A549 (cell line): ENCODE measurements around the gene CYB561D2. TPM values are rescaled to one million over a fixed set of nuclear protein-coding genes. Genes with fewer than 3 reads are reported as not detected.

Experiments
- ATAC-seq, 2 experiments: fragments of 200-7000 bp in 1 of 2; fragments of >200 bp in 1 of 2; cut with Nextera tagmentation in 1 of 2; cut with Tn5 transposase in 1 of 2; 3 replicates each; pipeline versions ENCODE4 v1.8.0 to v1.9.1; 2018 to 2020; ENCODE audit warnings: mild to moderate bottlenecking in 1 of 2, moderate library complexity in 1 of 2
- CTCF ChIA-PET: fragments of 300-600 bp; sonication (Branson Sonifier 250); formaldehyde crosslinking; extraction: SDS; loops from one replicate; lab custom pipeline; 2021; ENCODE audit warnings: antibody characterized with exemption, inconsistent platforms; lab: Yijun Ruan, JAX
- POLR2A ChIA-PET: fragments of 350-600 bp; formaldehyde crosslinking; extraction: SDS; loops from one replicate; lab custom pipeline; 2021; ENCODE audit warnings: antibody characterized with exemption, inconsistent platforms; lab: Yijun Ruan, JAX
- DNase-seq, 2 experiments: peaks; one replicate each; pipeline versions ENCODE4 v3.0.0 to v3.0.0-alpha.2; 2011 to 2016; ENCODE audit warnings: low read depth in 1 of 2, low spot score in 1 of 2
- FAIRE-seq: peaks from 2 replicates; lab custom pipeline; 2011; peaks lifted over from hg19 to GRCh38; lab: Jason Lieb, UNC
- H3K27ac ChIP-seq, 2 experiments: fragments of >200 bp; sonication (Bioruptor Twin); formaldehyde crosslinking; 3 replicates each; pipeline ENCODE4 v1.5.1; 2016 to 2017
- H3K4me1 ChIP-seq: fragments of >200 bp; sonication (Bioruptor Twin); formaldehyde crosslinking; 3 replicates; pipeline ENCODE4 v1.6.1; 2016
- H3K4me2 ChIP-seq: fragments of >200 bp; sonication (Bioruptor Twin); formaldehyde crosslinking; 3 replicates; pipeline ENCODE4 v1.6.1; 2016
- H3K4me3 ChIP-seq: fragments of >200 bp; sonication (Bioruptor Twin); formaldehyde crosslinking; 3 replicates; pipeline ENCODE4 v1.5.1; 2016
- H3K9me3 ChIP-seq: fragments of >200 bp; sonication (Bioruptor Twin); formaldehyde crosslinking; 3 replicates; pipeline ENCODE4 v1.6.1; 2016
- BHLHE40 ChIP-seq: IDR thresholded peaks from 2 replicates; pipeline ENCODE4 v1.6.1; 2012; ENCODE audit warnings: low read depth, low read length, inconsistent platforms
- CBX2 ChIP-seq: fragments of 200-600 bp; sonication (generic); IDR thresholded peaks from 2 replicates; pipeline ENCODE4 v1.6.1; 2016; ENCODE audit warnings: low read depth, mild to moderate bottlenecking, borderline replicate concordance
- CEBPB ChIP-seq, 2 experiments: fragments of >200 bp in 1 of 2; sonication (Bioruptor Twin) in 1 of 2; formaldehyde crosslinking in 1 of 2; IDR thresholded peaks; 2 replicates each; pipeline ENCODE4 v1.6.1; 2012 to 2016
- FOSB ChIP-seq: fragments of 250-450 bp; sonication (Bioruptor Pico); IDR thresholded peaks from 2 replicates; pipeline ENCODE4 v1.5.0; 2020; ENCODE audit warnings: mild to moderate bottlenecking, moderate library complexity
- FOSL2 ChIP-seq, 2 experiments: fragments of 450-650 bp in 1 of 2; fragments of >200 bp in 1 of 2; sonication (Bioruptor Twin) in 1 of 2; formaldehyde crosslinking; IDR thresholded peaks; 2 replicates each; pipeline versions ENCODE4 v1.5.0 to v1.6.1; 2016 to 2020; ENCODE audit warnings: mild to moderate bottlenecking in 1 of 2, moderate library complexity in 1 of 2
- FOXS1 ChIP-seq: fragments of 250-450 bp; sonication (Bioruptor Pico); IDR thresholded peaks from 2 replicates; pipeline ENCODE4 v1.5.0; 2020; ENCODE audit warnings: mild to moderate bottlenecking, moderate library complexity
- HOXA7 ChIP-seq: fragments of 250-450 bp; sonication (Bioruptor Pico); IDR thresholded peaks from 2 replicates; pipeline ENCODE4 v1.5.0; 2020; ENCODE audit warnings: mild to moderate bottlenecking, moderate library complexity
- NPAS2 ChIP-seq: fragments of 250-450 bp; sonication (Bioruptor Pico); IDR thresholded peaks from 2 replicates; pipeline ENCODE4 v1.8.0; 2022; ENCODE audit warnings: mild to moderate bottlenecking, moderate library complexity, borderline replicate concordance
- PBX3 ChIP-seq: IDR thresholded peaks from 2 replicates; pipeline ENCODE4 v1.6.1; 2012
- PHF8 ChIP-seq: fragments of 200-600 bp; sonication (generic); IDR thresholded peaks from 2 replicates; pipeline ENCODE4 v1.6.1; 2016; ENCODE audit warnings: low read depth, mild to moderate bottlenecking, antibody characterized with exemption, moderate library complexity, borderline replicate concordance
- RCOR1 ChIP-seq: fragments of 150-350 bp; IDR thresholded peaks from 2 replicates; pipeline ENCODE4 v1.6.1; 2014; ENCODE audit warnings: antibody characterized with exemption, low read length, low read depth
- REST ChIP-seq: fragments of 200-600 bp; sonication (generic); IDR thresholded peaks from 2 replicates; pipeline ENCODE4 v1.6.1; 2016; ENCODE audit warnings: antibody characterized with exemption, mild to moderate bottlenecking, moderate library complexity
- SMC3 ChIP-seq: fragments of >200 bp; sonication (Bioruptor Twin); formaldehyde crosslinking; IDR thresholded peaks from 3 replicates; pipeline ENCODE4 v1.6.1; 2018; ENCODE audit warnings: inconsistent platforms
- TFCP2L1 ChIP-seq: fragments of 250-450 bp; sonication (Bioruptor Pico); IDR thresholded peaks from 2 replicates; pipeline ENCODE4 v1.5.0; 2021; ENCODE audit warnings: mild to moderate bottlenecking
- USF2 ChIP-seq: fragments of 450-650 bp; IDR thresholded peaks from 2 replicates; pipeline ENCODE4 v1.6.1; 2014; ENCODE audit warnings: antibody characterized with exemption
- ZFP36 ChIP-seq: fragments of 450-650 bp; IDR thresholded peaks from 2 replicates; pipeline ENCODE4 v1.6.1; 2014; ENCODE audit warnings: borderline replicate concordance; ENCODE audit not compliant: partially characterized antibody
- ZNF302 ChIP-seq: fragments of 250-450 bp; sonication (Bioruptor Pico); IDR thresholded peaks from 2 replicates; pipeline ENCODE4 v1.9.0; 2021; ENCODE audit warnings: inconsistent platforms, mild to moderate bottlenecking, moderate library complexity
- WGBS: methylation state at CpG from one replicate; pipeline ENCODE4 v1.1.6; 2017; ENCODE audit errors: missing lambda C conversion rate; 5-methylcytosine and 5-hydroxymethylcytosine counted together
- polyA plus RNA-seq, 4 experiments: library from polyadenylated mRNA; depleted of rRNA in 3 of 4; stranded (reverse); fragments of >200 nt; fragmentation: RNase III in 1 of 4; extraction: RNeasy Plus Mini Kit Qiagen cat#74134 plus additional on column Dnase treatment in 1 of 4; gene quantifications; 2 replicates in 3 of 4; 3 replicates in 1 of 4; pipeline ENCODE4 v1.2.3, GENCODE V29; 2011 to 2017

CYB561D2 gene
- polyA plus RNA-seq, 2 of the 4 experiments (the other 2 are of a cell fraction) = 14.4 to 17.7 TPM

- no peak for TF ChIP-seq PBX3
- no peak for TF ChIP-seq NPAS2 (CRISPR knock-in tag)
- no peak for TF ChIP-seq BHLHE40
- no peak for TF ChIP-seq SMC3
- TF ChIP-seq PHF8 = no peak
- no peak for TF ChIP-seq FOSB (CRISPR knock-in tag)
- TF ChIP-seq FOXS1 (CRISPR knock-in tag) = no peak
- no peak for TF ChIP-seq CBX2
- no peak for TF ChIP-seq TFCP2L1 (CRISPR knock-in tag)
- no peak for TF ChIP-seq CEBPB (IDR thresholded peaks at IDR 0.05)
- no peak for TF ChIP-seq ZFP36
- no peak for TF ChIP-seq HOXA7
- TF ChIP-seq, all 56 proteins: peak for 0
- ChIA-PET POLR2A (no interaction called here), CTCF (interaction anchor here (1.5 kb wide), 1 partner anchor 135 kb away, joined by 3 read pairs; no protein-coding TSS in a partner anchor)
- no peak overlapping the region for H3K27ac ChIP-seq
- no peak overlapping the region for H3K4me2 ChIP-seq
- 85% methylated on average over 3 of the region's 10 CpGs for WGBS
- H3K9me3 ChIP-seq = no peaks in the 10 kb centered on the region
- ATAC-seq (no peak), DNase-seq (no peak), FAIRE-seq (no peak)
- H3K4me1 ChIP-seq = peaks cover 27% of the 10 kb centered on the region
- H3K4me3 ChIP-seq = no peak overlapping the region
Observed at GRCh38 chr3:50330330-50330729, 20.3 kb upstream of the CYB561D2 start.

GRCh38 chr3:50331364-50331907 lies 19.2 kb upstream of the CYB561D2 start:
- ChIA-PET CTCF (interaction anchor here (1.5 to 6.2 kb wide), 2 partner anchors 9 to 137 kb away, joined by 3 to 56 read pairs; partner anchors contain the start of gene HYAL2), POLR2A (no interaction called here)
- no peak overlapping the region for H3K27ac ChIP-seq
- H3K4me2 ChIP-seq = no peak overlapping the region
- no peak for DNase-seq
- no peak for ATAC-seq
- TF ChIP-seq ZNF302 (CRISPR knock-in tag) = no peak
- no peak for TF ChIP-seq FOSL2 (IDR thresholded peaks at IDR 0.05)
- TF ChIP-seq FOSL2 (CRISPR knock-in tag; IDR thresholded peaks at IDR 0.05) = no peak
- no peak for TF ChIP-seq CEBPB (IDR thresholded peaks at IDR 0.05)
- no peak for TF ChIP-seq FOSB (CRISPR knock-in tag)
- TF ChIP-seq USF2 = no peak
- TF ChIP-seq RCOR1 = no peak
- no peak for TF ChIP-seq PHF8
- TF ChIP-seq REST = no peak
- WGBS = 90% methylated on average over 5 of the region's 19 CpGs
- no peaks in the 10 kb centered on the region for H3K9me3 ChIP-seq
- no peak for FAIRE-seq
- H3K4me1 ChIP-seq = peaks cover 36% of the 10 kb centered on the region
- H3K4me3 ChIP-seq = no peak overlapping the region
